Measurements from ENCODE around the gene ABLIM3. TPM values are rescaled to one million over a fixed set of nuclear protein-coding genes. Genes with fewer than 3 reads are reported as not detected.

ABLIM3 gene
- total and polyA plus RNA-seq, 9 of the 15 experiments (the other 6 are each of a cell fraction or from before 2014, with no cell fraction given), result 0.03 to 0.38 (median 0.11) TPM

- TF ChIP-seq, protein P1, sequence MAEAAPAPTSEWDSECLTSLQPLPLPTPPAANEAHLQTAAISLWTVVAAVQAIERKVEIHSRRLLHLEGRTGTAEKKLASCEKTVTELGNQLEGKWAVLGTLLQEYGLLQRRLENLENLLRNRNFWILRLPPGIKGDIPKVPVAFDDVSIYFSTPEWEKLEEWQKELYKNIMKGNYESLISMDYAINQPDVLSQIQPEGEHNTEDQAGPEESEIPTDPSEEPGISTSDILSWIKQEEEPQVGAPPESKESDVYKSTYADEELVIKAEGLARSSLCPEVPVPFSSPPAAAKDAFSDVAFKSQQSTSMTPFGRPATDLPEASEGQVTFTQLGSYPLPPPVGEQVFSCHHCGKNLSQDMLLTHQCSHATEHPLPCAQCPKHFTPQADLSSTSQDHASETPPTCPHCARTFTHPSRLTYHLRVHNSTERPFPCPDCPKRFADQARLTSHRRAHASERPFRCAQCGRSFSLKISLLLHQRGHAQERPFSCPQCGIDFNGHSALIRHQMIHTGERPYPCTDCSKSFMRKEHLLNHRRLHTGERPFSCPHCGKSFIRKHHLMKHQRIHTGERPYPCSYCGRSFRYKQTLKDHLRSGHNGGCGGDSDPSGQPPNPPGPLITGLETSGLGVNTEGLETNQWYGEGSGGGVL (CRISPR knock-in tag; IDR thresholded peaks at IDR 0.05), result no peak
These were observed 88.1 kb downstream of the ABLIM3 start (continued) for GRCh38 chr5:149229298-149229937.

DNA sequence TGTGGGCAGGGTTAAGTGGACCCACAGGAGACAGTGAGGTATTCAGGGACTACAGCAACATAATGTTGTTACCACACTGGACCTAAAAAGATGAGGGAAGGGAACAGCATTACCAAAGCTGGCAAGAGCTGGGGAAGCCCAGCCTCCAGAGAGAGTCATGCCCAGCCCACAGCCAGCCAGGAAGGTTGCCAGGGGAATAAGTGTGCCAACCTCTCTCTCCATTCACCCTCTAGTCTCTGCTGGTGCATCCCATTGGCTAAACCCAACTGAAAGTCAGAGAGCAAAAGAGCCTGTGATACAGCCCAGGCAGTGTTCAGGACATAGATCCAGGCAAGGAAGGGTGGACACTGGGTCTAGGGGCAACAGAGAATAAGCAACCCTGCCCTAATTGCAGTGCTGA, 94.5 kb downstream of the ABLIM3 start:
- POLR2A ChIA-PET, result no interaction called here
- BruUV-seq (replicated peaks), result no TSS peak
- CTCF ChIA-PET (ENCODE audit: low intra/inter-chr PET ratio), result no interaction called here
- no peak for DNase-seq (ENCODE audit: extremely low read depth in 1 of 4, low spot score in 3 of 4)
- no peak for ATAC-seq
- intact Hi-C loops (cut with micrococcal nuclease) (no loop called here), in situ Hi-C loops (cut with MboI) (no loop called here)
- no peaks in the 10 kb centered on the region; a peak in 1 of 5 replicates for H3K4me1 ChIP-seq (replicated peaks in 1 of 2; ENCODE audit: control insufficient read depth in 2 of 2, insufficient read depth in 2 of 2, low read length in 2 of 2)
- no peaks in the 10 kb centered on the region for H3K9me3 ChIP-seq (replicated peaks; ENCODE audit: control insufficient read depth, insufficient read depth, low read depth, low read length)
- H3K4me3 ChIP-seq, result no peak overlapping the region
- no peak overlapping the region for H2AFZ ChIP-seq (ENCODE audit: low read depth, low read length)
- no peak overlapping the region for H3K9ac ChIP-seq (ENCODE audit: insufficient read depth in 1 of 2, low read depth in 2 of 2, low read length in 2 of 2)
- H3K4me2 ChIP-seq (ENCODE audit: insufficient read depth, low read length), result no peak overlapping the region
- H3K9me1 ChIP-seq (ENCODE audit: control insufficient read depth, insufficient read depth, low read length), result no peaks in the 10 kb centered on the region
- TF ChIP-seq ZNF134 (CRISPR knock-in tag; conservative IDR thresholded peaks at IDR 0.05) (no peak), MYC (IDR thresholded peaks at IDR 0.05; ENCODE audit: low read depth, low read length) (no peak), MYC (CRISPR knock-in tag; IDR thresholded peaks at IDR 0.05; ENCODE audit: borderline replicate concordance, low read depth) (no peak), HMG20B (CRISPR knock-in tag; IDR thresholded peaks at IDR 0.05) (no peak), SMC3 (conservative IDR thresholded peaks at IDR 0.05; ENCODE audit: insufficient read depth, low read depth, low read length) (no peak), PTTG1 (tag; IDR thresholded peaks at IDR 0.05; ENCODE audit: low read depth) (no peak), U2AF2 (optimal IDR thresholded peaks at IDR 0.05; ENCODE audit: low read depth, low read length) (no peak), BDP1 (IDR thresholded peaks at IDR 0.05; ENCODE audit: insufficient read depth, insufficient read length) (no peak), ZSCAN29 (IDR thresholded peaks at IDR 0.05) (no peak), CBX8 (IDR thresholded peaks at IDR 0.05; ENCODE audit: borderline replicate concordance, extremely low read depth, low read depth, low read length, poor library complexity, severe bottlenecking) (no peak), BCLAF1 (IDR thresholded peaks at IDR 0.05; ENCODE audit: borderline replicate concordance in 1 of 2, control insufficient read depth in 1 of 2, low read depth in 2 of 2, low read length in 1 of 2) (no peak), ZC3H8 (IDR thresholded peaks at IDR 0.05) (no peak)
- FAIRE-seq, result no peak
- no peaks in the 10 kb centered on the region for H4K20me1 ChIP-seq (replicated peaks; ENCODE audit: control insufficient read depth, insufficient read depth, low read length)
- peaks cover 9 to 32% of the 10 kb centered on the region in 2 experiments; a peak in 3 of 5 replicates for H3K27me3 ChIP-seq (ENCODE audit: control insufficient read depth in 2 of 2, insufficient read depth in 2 of 2, low read length in 2 of 2)
- no peak overlapping the region for H3K27ac ChIP-seq (ENCODE audit: extremely low read depth, low read depth, low read length)
- H3K79me2 ChIP-seq (ENCODE audit: control insufficient read depth, insufficient read depth, low read length), result no peaks in the 10 kb centered on the region
- no peaks in the 10 kb centered on the region for H3K36me3 ChIP-seq (ENCODE audit: control insufficient read depth, insufficient read depth, low read length)

Measured in K562 (cell line).